Keratinocyte (primary cell): ENCODE results near the gene C7orf33. TPM values are rescaled to one million over a fixed set of nuclear protein-coding genes. Genes with fewer than 3 reads are reported as not detected.
"Not testable (repeated sequence)": the region's sequence is repeated elsewhere in the genome, so short reads cannot be mapped to it uniquely, and the experiment has no call there.

ENCODE experiments used
- DNase-seq: peaks from one replicate; pipeline ENCODE4 v3.0.0-alpha.2; 2011; ENCODE audit warnings: low read depth, missing footprints, low spot score
- FAIRE-seq: peaks from 2 replicates; lab custom pipeline; 2011; peaks lifted over from hg19 to GRCh38; lab: Jason Lieb, UNC
- H2AFZ ChIP-seq: 2 replicates; pipeline ENCODE4 v1.6.0; 2012; ENCODE audit warnings: low read length, control low read depth, inconsistent platforms; ENCODE audit not compliant: control insufficient read depth
- H3K27ac ChIP-seq: 2 replicates; pipeline ENCODE4 v1.5.1; 2011; ENCODE audit warnings: low read length; ENCODE audit not compliant: control insufficient read depth, insufficient read depth
- H3K27me3 ChIP-seq: 3 replicates; pipeline ENCODE4 v1.6.0; 2011; ENCODE audit warnings: low read length; ENCODE audit not compliant: control insufficient read depth, insufficient read depth; ENCODE audit errors: extremely low read depth
- H3K36me3 ChIP-seq, 2 experiments: 2 replicates in 1 of 2; 3 replicates in 1 of 2; pipeline ENCODE4 v1.5.1; 2011; ENCODE audit warnings: low read length in 2 of 2, mild to moderate bottlenecking in 1 of 2; ENCODE audit not compliant: control insufficient read depth in 2 of 2, insufficient read depth in 2 of 2; ENCODE audit errors: extremely low read depth in 1 of 2
- H3K4me1 ChIP-seq: 3 replicates; pipeline ENCODE4 v1.5.1; 2011; ENCODE audit warnings: low read length; ENCODE audit not compliant: control insufficient read depth, insufficient read depth; ENCODE audit errors: extremely low read depth
- H3K4me2 ChIP-seq: 3 replicates; pipeline ENCODE4 v1.6.0; 2011; ENCODE audit warnings: low read depth, low read length; ENCODE audit not compliant: control insufficient read depth, insufficient read depth; ENCODE audit errors: extremely low read depth
- H3K4me3 ChIP-seq, 3 experiments: fragments of 200-600 bp in 1 of 3; sonication (generic) in 1 of 3; 2 replicates in 2 of 3; 3 replicates in 1 of 3; pipeline ENCODE4 v1.5.1; 2011 to 2016; ENCODE audit warnings: low read length in 3 of 3, mild to moderate bottlenecking in 3 of 3, control low read depth in 2 of 3, inconsistent platforms in 1 of 3, low read depth in 1 of 3, mixed read lengths in 1 of 3, mixed run types in 1 of 3, moderate library complexity in 1 of 3; ENCODE audit not compliant: control insufficient read depth in 2 of 3, insufficient read depth in 2 of 3; ENCODE audit errors: extremely low read depth in 1 of 3
- H3K79me2 ChIP-seq: 2 replicates; pipeline ENCODE4 v1.6.0; 2012; ENCODE audit warnings: low read length; ENCODE audit not compliant: control insufficient read depth, insufficient read depth
- H3K9ac ChIP-seq: 3 replicates; pipeline ENCODE4 v1.6.0; 2011; ENCODE audit warnings: low read length; ENCODE audit not compliant: control insufficient read depth, insufficient read depth; ENCODE audit errors: extremely low read depth
- H3K9me1 ChIP-seq: 3 replicates; pipeline ENCODE4 v1.6.0; 2011; ENCODE audit warnings: low read length; ENCODE audit not compliant: control insufficient read depth, insufficient read depth; ENCODE audit errors: extremely low read depth
- H3K9me3 ChIP-seq: 2 replicates; pipeline ENCODE4 v1.5.1; 2012; ENCODE audit warnings: low read depth, low read length; ENCODE audit not compliant: control insufficient read depth
- H4K20me1 ChIP-seq: 3 replicates; pipeline ENCODE4 v1.6.0; 2011; ENCODE audit warnings: low read length; ENCODE audit not compliant: control insufficient read depth, insufficient read depth; ENCODE audit errors: extremely low read depth
- CTCF ChIP-seq, 3 experiments: IDR thresholded peaks in 1 of 3; conservative IDR thresholded peaks in 1 of 3; optimal IDR thresholded peaks in 1 of 3; 2 replicates in 2 of 3; 3 replicates in 1 of 3; pipeline versions ENCODE3 to v1.5.1; 2011; ENCODE audit warnings: low read length in 3 of 3, mild to moderate bottlenecking in 3 of 3, moderate library complexity in 2 of 3, control low read depth in 1 of 3, inconsistent platforms in 1 of 3; ENCODE audit not compliant: insufficient read depth in 2 of 3; ENCODE audit errors: extremely low read depth in 1 of 3
- EZH2 ChIP-seq: IDR thresholded peaks from one replicate; pipeline ENCODE4 v1.6.1; 2012; ENCODE audit warnings: inconsistent platforms, mild to moderate bottlenecking, low read length, moderate library complexity
- dilution Hi-C: fragments of 300-500 bp; cut with MboI; formaldehyde crosslinking; loops from one replicate; pipeline ENCODE4 v1.7.0; 2020; ENCODE audit warnings: low sequenced_read_pairs; ENCODE audit not compliant: extremely low pct_ligation_motif_present
- polyA plus RNA-seq, 5 experiments: library from polyadenylated mRNA; depleted of rRNA in 3 of 5; stranded (reverse) in 3 of 5; stranded (forward) in 1 of 5; unstranded in 1 of 5; fragments of >200 nt; gene quantifications; 1 replicate in 1 of 5; 2 replicates in 3 of 5; 3 replicates in 1 of 5; pipeline versions ENCODE4 v1.2.1 to v1.2.3, GENCODE V29; 2011 to 2012; ENCODE audit warnings: missing spikeins in 2 of 5, low read depth in 1 of 5, low replicate concordance in 1 of 5

Gene C7orf33
- polyA plus RNA-seq, 1 donor (not counting 4 experiments of a cell fraction or from before 2014, with no cell fraction given) = not detected

- dilution Hi-C loops = no loop called here
- no peaks in the 10 kb centered on the region for H4K20me1 ChIP-seq
- H3K27ac ChIP-seq = no peak overlapping the region
- TF ChIP-seq EZH2 (no peak), CTCF (optimal IDR thresholded peaks at IDR 0.05 in 1 of 3, IDR thresholded peaks at IDR 0.05 in 1 of 3, conservative IDR thresholded peaks at IDR 0.05 in 1 of 3; ENCODE audit: extremely low read depth in 1 of 3, insufficient read depth in 2 of 3, low read length in 3 of 3) (no peak)
- H3K79me2 ChIP-seq = no peaks in the 10 kb centered on the region
- no peak overlapping the region for H3K4me2 ChIP-seq
- H3K4me1 ChIP-seq = peaks cover 14% of the 10 kb centered on the region
- H3K36me3 ChIP-seq = no peaks in the 10 kb centered on the region
- no peaks in the 10 kb centered on the region for H3K9me3 ChIP-seq
- H3K27me3 ChIP-seq = no peaks in the 10 kb centered on the region
- FAIRE-seq (no peak), DNase-seq (no peak)
- no peaks in the 10 kb centered on the region for H3K9me1 ChIP-seq
- no peak overlapping the region for H3K4me3 ChIP-seq
- H2AFZ ChIP-seq = no peak overlapping the region
- H3K9ac ChIP-seq = no peak overlapping the region
Observed at GRCh38 chr7:148561099-148561498, 29.5 kb upstream of the C7orf33 start.

- Histone ChIP-seq H3K79me2 (no peaks in the 10 kb centered on the region), H3K9ac (no peak overlapping the region), H3K4me2 (peak overlapping the region; percentile 31), H3K27ac (peak overlapping the region; percentile 64), H3K4me1 (peaks cover 14% of the 10 kb centered on the region), H3K9me1 (no peaks in the 10 kb centered on the region), H3K36me3 (no peaks in the 10 kb centered on the region), H4K20me1 (no peaks in the 10 kb centered on the region), H3K27me3 (no peaks in the 10 kb centered on the region), H3K4me3 (peak overlapping the region in 1 of 3 experiments; percentile 2), H2AFZ (peak overlapping the region; percentile 51), H3K9me3 (no peaks in the 10 kb centered on the region)
- FAIRE-seq (no peak), DNase-seq (no peak)
- dilution Hi-C loops = no loop called here
- TF ChIP-seq CTCF (optimal IDR thresholded peaks at IDR 0.05 in 1 of 3, IDR thresholded peaks at IDR 0.05 in 1 of 3, conservative IDR thresholded peaks at IDR 0.05 in 1 of 3; ENCODE audit: extremely low read depth in 1 of 3, insufficient read depth in 2 of 3, low read length in 3 of 3) (no peak), EZH2 (no peak)
Observed at GRCh38 chr7:148563583-148564274, 26.8 kb upstream of the C7orf33 start.

GRCh38 chr7:148564275-148564951 lies 26.2 kb upstream of the C7orf33 start:
- H3K27me3 ChIP-seq, H4K20me1 ChIP-seq, H3K9me1 ChIP-seq, H3K9ac ChIP-seq, DNase-seq, H3K36me3 ChIP-seq, H3K79me2 ChIP-seq, dilution Hi-C loops, H3K9me3 ChIP-seq: not testable (repeated sequence)
- FAIRE-seq = peak; percentile 76
- Histone ChIP-seq H3K4me1 (peaks cover 14% of the 10 kb centered on the region), H3K4me2 (peak overlapping the region; percentile 54), H3K4me3 (peak overlapping the region in 1 of 3 experiments; percentile 22), H2AFZ (peak overlapping the region; percentile 51), H3K27ac (peak overlapping the region; percentile 64)
